Gastrocnemius medialis (tissue), 4 donors: ENCODE results near the gene SPATA13. TPM values are rescaled to one million over a fixed set of nuclear protein-coding genes. Genes with fewer than 3 reads are reported as not detected.

Experiments used
- ATAC-seq, 2 donors: fragments of 150-250 bp; one replicate each; pipeline ENCODE4 v1.9.1; 2016
- DNase-seq, 2 donors: peaks; one replicate each; pipeline ENCODE4 v3.0.0-alpha.2; 2019
- H3K27ac ChIP-seq, 4 donors: fragments of 200-600 bp; sonication (generic); 1 replicate in 1 of 4; 2 replicates in 3 of 4; pipeline ENCODE4 v1.5.1; 2016 to 2018; ENCODE audit warnings: mild to moderate bottlenecking in 2 of 4, moderate library complexity in 1 of 4
- H3K27me3 ChIP-seq, 3 donors: fragments of 200-600 bp; sonication (generic) in 2 of 3; 1 replicate in 1 of 3; 2 replicates in 2 of 3; pipeline versions ENCODE4 v1.5.1 to v1.6.0; 2016 to 2019; ENCODE audit warnings: mild to moderate bottlenecking in 1 of 3, moderate library complexity in 1 of 3
- H3K36me3 ChIP-seq, 2 donors: fragments of 200-600 bp; sonication (generic) in 1 of 2; one replicate each; pipeline ENCODE4 v1.5.1; 2017 to 2018
- H3K4me1 ChIP-seq, 2 donors: fragments of 200-600 bp; sonication (generic) in 1 of 2; one replicate each; pipeline ENCODE4 v1.5.1; 2016 to 2017; ENCODE audit warnings: mild to moderate bottlenecking in 2 of 2
- H3K4me3 ChIP-seq, 4 donors: fragments of 200-600 bp; sonication (generic) in 3 of 4; 1 replicate in 1 of 4; 2 replicates in 3 of 4; pipeline ENCODE4 v1.5.1; 2016 to 2019; ENCODE audit warnings: mild to moderate bottlenecking in 2 of 4
- H3K9me3 ChIP-seq, 3 donors: fragments of 200-600 bp; sonication (generic) in 2 of 3; 1 replicate in 1 of 3; 2 replicates in 2 of 3; pipeline ENCODE4 v1.5.1; 2016 to 2019
- POLR2A ChIP-seq, 2 donors: fragments of 450-650 bp; IDR thresholded peaks; one replicate each; pipeline ENCODE4 v1.6.1; 2017; ENCODE audit warnings: antibody characterized with exemption in 2 of 2, mild to moderate bottlenecking in 2 of 2, moderate library complexity in 2 of 2
- in situ Hi-C, 4 donors: fragments of 200-750 bp; cut with MboI; loops; one replicate each; pipeline versions ENCODE4 v1.15.0 to v1.8.0; 2017; ENCODE audit warnings: low sequenced_read_pairs in 4 of 4
- intact Hi-C: fragments of 100-400 bp; cut with DNase I; formaldehyde crosslinking; loops from one replicate; pipeline ENCODE4 v1.15.1; 2023; ENCODE audit warnings: low total_unique reads
- total RNA-seq, 4 donors: library from RNA; depleted of rRNA; stranded (reverse); fragments of >200 nt; gene quantifications; one replicate each; pipeline versions ENCODE4 v1.1.0 to v1.2.3, GENCODE V29; 2016
- TF ChIP-seq, protein P1 (sequence below), 5 experiments: fragments of 450-650 bp in 3 of 5; fragments of 200-600 bp in 2 of 5; sonication (generic) in 2 of 5; IDR thresholded peaks in 4 of 5; conservative IDR thresholded peaks in 1 of 5; 1 replicate in 4 of 5; 2 replicates in 1 of 5; pipeline ENCODE4 v1.5.1; 2016 to 2019; ENCODE audit warnings: antibody characterized with exemption in 5 of 5, mild to moderate bottlenecking in 3 of 5, moderate library complexity in 3 of 5

The SPATA13 gene
- total RNA-seq, 4 donors from 2014 or later = 3.2 to 17.0 (median 5.8) TPM

DNA sequence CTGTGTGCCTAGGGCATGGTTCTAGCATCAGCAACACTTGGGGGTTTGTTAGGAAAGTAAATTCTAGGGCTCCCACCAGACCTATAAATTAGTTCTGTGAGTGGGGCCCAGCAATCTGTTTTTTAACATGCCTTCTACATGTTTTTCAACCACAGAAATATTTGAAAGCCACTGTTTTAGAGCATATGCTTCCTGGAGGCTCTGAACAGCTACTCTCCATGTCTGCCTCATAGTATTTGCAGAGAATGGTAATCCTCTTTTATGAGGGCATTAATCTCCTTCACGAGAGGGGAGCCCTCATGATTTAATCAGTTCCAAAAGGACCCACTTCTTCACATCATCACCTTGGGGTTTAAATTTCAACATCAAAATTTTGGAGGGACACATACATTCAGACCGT, 6.0 kb downstream of the SPATA13 start:
- Histone ChIP-seq H3K27me3 (peaks cover 0 to 13% (median 11%) of the 10 kb centered on the region in 3 donors), H3K4me1 (peaks cover 0 to 4% of the 10 kb centered on the region in 2 donors), H3K27ac (no peak overlapping the region), H3K36me3 (no peaks in the 10 kb centered on the region), H3K4me3 (no peak overlapping the region), H3K9me3 (no peaks in the 10 kb centered on the region)
- DNase-seq (no peak), ATAC-seq (no peak)
- intact Hi-C loops = no loop called here
- TF ChIP-seq, protein P1, sequence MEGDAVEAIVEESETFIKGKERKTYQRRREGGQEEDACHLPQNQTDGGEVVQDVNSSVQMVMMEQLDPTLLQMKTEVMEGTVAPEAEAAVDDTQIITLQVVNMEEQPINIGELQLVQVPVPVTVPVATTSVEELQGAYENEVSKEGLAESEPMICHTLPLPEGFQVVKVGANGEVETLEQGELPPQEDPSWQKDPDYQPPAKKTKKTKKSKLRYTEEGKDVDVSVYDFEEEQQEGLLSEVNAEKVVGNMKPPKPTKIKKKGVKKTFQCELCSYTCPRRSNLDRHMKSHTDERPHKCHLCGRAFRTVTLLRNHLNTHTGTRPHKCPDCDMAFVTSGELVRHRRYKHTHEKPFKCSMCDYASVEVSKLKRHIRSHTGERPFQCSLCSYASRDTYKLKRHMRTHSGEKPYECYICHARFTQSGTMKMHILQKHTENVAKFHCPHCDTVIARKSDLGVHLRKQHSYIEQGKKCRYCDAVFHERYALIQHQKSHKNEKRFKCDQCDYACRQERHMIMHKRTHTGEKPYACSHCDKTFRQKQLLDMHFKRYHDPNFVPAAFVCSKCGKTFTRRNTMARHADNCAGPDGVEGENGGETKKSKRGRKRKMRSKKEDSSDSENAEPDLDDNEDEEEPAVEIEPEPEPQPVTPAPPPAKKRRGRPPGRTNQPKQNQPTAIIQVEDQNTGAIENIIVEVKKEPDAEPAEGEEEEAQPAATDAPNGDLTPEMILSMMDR (IDR thresholded peaks at IDR 0.05 in 4 of 5, conservative IDR thresholded peaks at IDR 0.05 in 1 of 5) = no peak
- TF ChIP-seq POLR2A (IDR thresholded peaks at IDR 0.05) = no peak
- in situ Hi-C loops = no loop called here

DNA sequence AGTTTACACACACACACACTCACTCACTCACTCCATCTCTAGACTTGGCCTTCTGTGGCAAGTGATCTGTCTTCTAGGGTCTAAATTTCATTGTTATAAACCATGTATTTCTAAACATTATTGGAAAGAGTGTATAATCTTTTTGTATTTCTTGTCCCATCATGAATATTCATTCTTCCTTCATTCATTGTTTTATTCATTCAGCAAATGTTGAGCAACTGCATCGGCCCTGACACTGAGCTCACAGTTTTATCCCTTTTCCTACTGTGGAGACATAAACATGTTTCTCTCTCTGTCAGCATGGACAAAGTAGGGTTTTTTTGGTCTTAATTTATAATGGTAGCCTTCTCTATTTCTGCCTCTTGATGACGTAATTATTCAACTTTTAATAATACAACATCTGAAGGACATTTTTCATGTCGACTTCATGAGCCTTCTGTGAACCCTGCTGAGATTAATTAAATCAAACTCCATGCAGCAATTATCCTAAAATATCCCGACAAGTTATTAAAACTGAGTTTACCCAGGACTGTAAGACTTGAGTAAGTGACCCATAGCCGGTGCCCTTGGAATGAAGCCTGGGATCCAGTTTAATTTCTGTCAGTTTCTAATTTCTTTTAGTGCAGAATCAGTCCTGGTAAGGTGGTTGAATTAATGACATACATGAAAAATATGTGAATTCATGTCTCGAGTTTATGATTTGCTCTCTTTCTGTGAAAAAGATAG, 7.3 kb downstream of the SPATA13 start:
- H3K36me3 ChIP-seq = no peaks in the 10 kb centered on the region
- H3K4me3 ChIP-seq = no peak overlapping the region
- in situ Hi-C loops (no loop called here), intact Hi-C loops (no loop called here)
- DNase-seq (no peak), ATAC-seq (no peak)
- no peak for TF ChIP-seq POLR2A (IDR thresholded peaks at IDR 0.05)
- TF ChIP-seq, protein P1 (IDR thresholded peaks at IDR 0.05 in 4 of 5, conservative IDR thresholded peaks at IDR 0.05 in 1 of 5) = no peak
- no peak overlapping the region for H3K27ac ChIP-seq
- no peaks in the 10 kb centered on the region for H3K9me3 ChIP-seq
- H3K27me3 ChIP-seq = peaks cover 0 to 4% (median 0%) of the 10 kb centered on the region in 3 donors
- no peaks in the 10 kb centered on the region for H3K4me1 ChIP-seq

DNA sequence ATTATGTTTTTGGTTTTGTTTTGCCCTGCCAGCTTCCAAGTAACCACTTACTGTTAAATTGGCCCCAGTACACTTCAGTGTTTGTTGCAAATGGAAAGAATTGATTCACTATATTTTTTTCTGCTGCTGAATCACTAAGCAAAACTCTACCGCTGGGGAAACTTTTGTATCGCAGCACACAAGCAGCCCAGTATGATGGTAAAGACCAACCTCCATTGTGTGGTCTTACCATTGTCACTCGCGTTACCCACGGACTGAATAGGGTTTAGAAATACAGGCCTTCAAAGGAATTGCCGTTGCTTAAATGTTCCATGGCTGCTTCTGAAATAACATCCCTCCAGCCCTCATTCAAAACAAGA, 7.9 kb downstream of the SPATA13 start:
- no peak overlapping the region for H3K27ac ChIP-seq
- no peaks in the 10 kb centered on the region for H3K9me3 ChIP-seq
- no peak overlapping the region for H3K4me3 ChIP-seq
- DNase-seq (no peak), ATAC-seq (no peak)
- H3K27me3 ChIP-seq = no peaks in the 10 kb centered on the region
- no peaks in the 10 kb centered on the region for H3K4me1 ChIP-seq
- intact Hi-C loops (no loop called here), in situ Hi-C loops (no loop called here)
- H3K36me3 ChIP-seq = no peaks in the 10 kb centered on the region
- TF ChIP-seq, protein P1 (IDR thresholded peaks at IDR 0.05 in 4 of 5, conservative IDR thresholded peaks at IDR 0.05 in 1 of 5) = no peak
- TF ChIP-seq POLR2A (IDR thresholded peaks at IDR 0.05) = no peak

DNA sequence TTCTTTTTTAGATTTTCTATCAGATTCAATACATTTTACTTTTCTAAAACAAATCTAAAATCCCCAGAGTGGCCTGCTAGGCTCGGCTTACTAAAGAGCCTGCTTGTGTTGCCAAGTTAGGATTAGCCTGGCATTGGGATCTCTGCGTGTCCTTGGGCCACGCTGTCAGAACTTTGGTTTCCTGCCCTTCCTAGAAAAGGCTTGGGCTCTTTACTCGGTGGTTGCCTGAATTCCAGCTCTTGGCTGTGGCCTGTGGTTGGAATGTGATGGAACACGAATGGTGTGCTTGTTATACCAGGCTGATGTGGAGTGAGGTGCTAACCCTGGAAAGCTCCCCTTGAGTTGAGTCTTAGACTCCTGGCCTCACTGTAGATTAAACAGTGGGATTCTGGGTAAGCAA, 8.5 kb downstream of the SPATA13 start:
- Histone ChIP-seq H3K4me3 (no peak overlapping the region), H3K27me3 (no peaks in the 10 kb centered on the region), H3K9me3 (no peaks in the 10 kb centered on the region), H3K27ac (no peak overlapping the region), H3K4me1 (no peaks in the 10 kb centered on the region), H3K36me3 (no peaks in the 10 kb centered on the region)
- in situ Hi-C loops (no loop called here), intact Hi-C loops (no loop called here)
- no peak for TF ChIP-seq POLR2A (IDR thresholded peaks at IDR 0.05)
- TF ChIP-seq, protein P1 (IDR thresholded peaks at IDR 0.05 in 4 of 5, conservative IDR thresholded peaks at IDR 0.05 in 1 of 5) = no peak
- ATAC-seq (no peak), DNase-seq (no peak)

DNA sequence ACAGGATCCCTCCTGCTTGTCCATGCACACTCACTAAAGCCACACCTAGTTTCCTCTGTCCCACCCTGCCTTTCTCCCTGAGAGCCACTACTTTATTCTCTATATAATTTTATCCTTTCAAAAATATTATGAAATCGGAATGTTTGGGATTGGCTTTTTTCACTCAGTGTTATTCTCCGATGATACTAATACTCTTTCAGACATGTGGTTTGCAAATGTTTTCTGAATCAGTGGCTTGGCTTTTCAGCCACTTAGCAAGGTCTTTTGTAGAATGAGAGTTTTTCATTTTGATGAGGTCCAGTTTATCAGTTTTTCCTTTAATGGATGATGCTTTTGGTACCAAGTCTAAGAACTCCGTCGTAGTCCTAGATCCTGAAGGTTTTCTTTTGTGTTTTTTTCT, 11.6 kb downstream of the SPATA13 start:
- Histone ChIP-seq H3K27me3 (no peaks in the 10 kb centered on the region), H3K27ac (no peak overlapping the region), H3K4me1 (no peaks in the 10 kb centered on the region), H3K4me3 (no peak overlapping the region), H3K36me3 (no peaks in the 10 kb centered on the region), H3K9me3 (no peaks in the 10 kb centered on the region)
- intact Hi-C loops (no loop called here), in situ Hi-C loops (no loop called here)
- TF ChIP-seq, protein P1 (IDR thresholded peaks at IDR 0.05 in 4 of 5, conservative IDR thresholded peaks at IDR 0.05 in 1 of 5) = no peak
- TF ChIP-seq POLR2A (IDR thresholded peaks at IDR 0.05) = no peak
- no peak for DNase-seq
- ATAC-seq = no peak
